Trophoblast cell (in vitro differentiated cells and primary cell): ENCODE data around the gene DNAJC5G.

Experiments used
- DNase-seq, 2 donors: peaks; one replicate each; pipeline ENCODE4 v3.0.0-alpha.2; 2016
- H2AFZ ChIP-seq: 2 replicates; pipeline ENCODE4 v1.6.1; 2013; ENCODE audit warnings: low read length, moderate library complexity, mild to moderate bottlenecking; ENCODE audit not compliant: insufficient read depth, poor library complexity
- H2AK5ac ChIP-seq: 2 replicates; pipeline ENCODE4 v1.6.1; 2013; ENCODE audit warnings: mild to moderate bottlenecking, low read length
- H2BK120ac ChIP-seq: 2 replicates; pipeline ENCODE4 v1.6.1; 2013; ENCODE audit warnings: low read length, mild to moderate bottlenecking, moderate library complexity; ENCODE audit not compliant: insufficient read depth, poor library complexity
- H2BK12ac ChIP-seq: 2 replicates; pipeline ENCODE4 v1.6.1; 2013; ENCODE audit warnings: mild to moderate bottlenecking, low read length, moderate library complexity
- H2BK5ac ChIP-seq: 2 replicates; pipeline ENCODE4 v1.6.1; 2013; ENCODE audit warnings: low read length, low read depth, moderate library complexity, mild to moderate bottlenecking; ENCODE audit not compliant: poor library complexity
- H3K14ac ChIP-seq: 2 replicates; pipeline ENCODE4 v1.6.1; 2013; ENCODE audit warnings: mild to moderate bottlenecking, low read length
- H3K18ac ChIP-seq: 2 replicates; pipeline ENCODE4 v1.6.1; 2013; ENCODE audit warnings: mild to moderate bottlenecking, low read length
- H3K23ac ChIP-seq: 2 replicates; pipeline ENCODE4 v1.6.1; 2013; ENCODE audit warnings: low read length
- H3K27ac ChIP-seq: 2 replicates; pipeline ENCODE4 v1.5.1; 2013; ENCODE audit warnings: low read depth, mild to moderate bottlenecking, inconsistent platforms, low read length, moderate library complexity
- H3K27me3 ChIP-seq: 2 replicates; pipeline ENCODE4 v1.6.1; 2013; ENCODE audit warnings: inconsistent platforms, mild to moderate bottlenecking, low read length, moderate library complexity; ENCODE audit not compliant: insufficient read depth
- H3K36me3 ChIP-seq, 2 experiments: 1 replicate in 1 of 2; 2 replicates in 1 of 2; pipeline ENCODE4 v1.6.1; 2013; ENCODE audit warnings: low read length in 2 of 2, mild to moderate bottlenecking in 2 of 2, moderate library complexity in 1 of 2; ENCODE audit not compliant: insufficient read depth in 2 of 2, control insufficient read depth in 1 of 2
- H3K4ac ChIP-seq: 2 replicates; pipeline ENCODE4 v1.6.1; 2013; ENCODE audit warnings: low read depth, mild to moderate bottlenecking, low read length, moderate library complexity
- H3K4me1 ChIP-seq, 2 experiments: 1 replicate in 1 of 2; 2 replicates in 1 of 2; pipeline ENCODE4 v1.6.1; 2013; ENCODE audit warnings: low read length in 2 of 2, mild to moderate bottlenecking in 2 of 2, moderate library complexity in 1 of 2; ENCODE audit not compliant: insufficient read depth in 2 of 2, control insufficient read depth in 1 of 2
- H3K4me2 ChIP-seq: 2 replicates; pipeline ENCODE4 v1.6.1; 2013; ENCODE audit warnings: inconsistent platforms, mild to moderate bottlenecking, low read length, moderate library complexity
- H3K4me3 ChIP-seq: 2 replicates; pipeline ENCODE4 v1.5.1; 2013; ENCODE audit warnings: mild to moderate bottlenecking, low read depth, low read length, inconsistent platforms
- H3K79me1 ChIP-seq: one replicate; pipeline ENCODE4 v1.6.1; 2013; ENCODE audit warnings: low read length
- H3K79me2 ChIP-seq: 2 replicates; pipeline ENCODE4 v1.6.1; 2013; ENCODE audit warnings: low read length, mild to moderate bottlenecking; ENCODE audit not compliant: control insufficient read depth, insufficient read depth, poor library complexity
- H3K9ac ChIP-seq: 2 replicates; pipeline ENCODE4 v1.6.1; 2013; ENCODE audit warnings: mild to moderate bottlenecking, low read length
- H3K9me3 ChIP-seq: 2 replicates; pipeline ENCODE4 v1.6.1; 2013; ENCODE audit warnings: low read depth, mild to moderate bottlenecking, control low read depth, inconsistent platforms, low read length; ENCODE audit not compliant: insufficient read depth
- H4K12ac ChIP-seq: 2 replicates; pipeline ENCODE4 v1.6.1; 2013; ENCODE audit warnings: low read depth, mild to moderate bottlenecking, low read length, moderate library complexity
- H4K8ac ChIP-seq: 2 replicates; pipeline ENCODE4 v1.6.1; 2013; ENCODE audit warnings: low read depth, mild to moderate bottlenecking, low read length, moderate library complexity
- H4K91ac ChIP-seq: one replicate; pipeline ENCODE4 v1.6.1; 2013; ENCODE audit warnings: low read depth, mild to moderate bottlenecking, low read length, moderate library complexity
- WGBS: extraction: QIAGEN DNeasy Blood & Tissue Kit; methylation state at CpG from one replicate; pipeline ENCODE4 v1.1.7; 2013; ENCODE audit warnings: missing lambda C conversion rate; ENCODE audit not compliant: insufficient read length, insufficient coverage; ENCODE audit errors: extremely low coverage; 5-methylcytosine and 5-hydroxymethylcytosine counted together

The DNAJC5G gene

DNA sequence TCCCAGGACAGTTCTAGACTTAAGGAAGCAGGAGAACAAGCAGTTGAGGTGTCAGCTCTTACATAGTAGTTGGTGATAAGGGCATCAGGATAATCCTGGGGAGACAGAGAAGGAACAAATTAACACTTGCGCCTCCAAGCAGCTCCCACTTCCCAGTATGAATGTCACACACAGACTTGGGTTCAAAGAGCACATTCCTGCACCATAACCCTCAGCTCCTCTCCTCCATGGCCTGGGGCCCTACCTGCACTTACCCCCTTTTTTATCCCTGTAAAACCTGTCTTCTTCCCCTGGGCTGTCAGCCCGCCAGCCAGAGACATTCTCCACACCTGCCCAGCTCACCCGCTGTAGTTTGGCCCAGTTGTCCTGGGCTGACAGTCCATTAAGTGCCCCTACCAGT lies 36.9 kb downstream of the DNAJC5G start:
- no peak overlapping the region for H3K18ac ChIP-seq
- no peak overlapping the region for H4K12ac ChIP-seq
- H3K9ac ChIP-seq, result no peak overlapping the region
- H3K23ac ChIP-seq, result no peak overlapping the region
- no peak for DNase-seq
- H3K4me3 ChIP-seq, result no peak overlapping the region
- no peaks in the 10 kb centered on the region for H3K79me1 ChIP-seq
- H2BK12ac ChIP-seq, result no peak overlapping the region
- no peak overlapping the region for H3K4me2 ChIP-seq
- H3K79me2 ChIP-seq, result no peaks in the 10 kb centered on the region
- no CpG with 5 or more reads among the region's 3 CpGs for WGBS
- no peak overlapping the region for H4K91ac ChIP-seq
- peaks cover 7 to 11% of the 10 kb centered on the region in 2 experiments for H3K36me3 ChIP-seq
- no peak overlapping the region for H2AFZ ChIP-seq
- no peak overlapping the region for H3K27ac ChIP-seq
- H3K4ac ChIP-seq, result no peak overlapping the region
- no peak overlapping the region for H4K8ac ChIP-seq
- H2BK120ac ChIP-seq, result no peak overlapping the region
- H3K9me3 ChIP-seq, result peaks cover 1% of the 10 kb centered on the region
- peaks cover 4 to 10% of the 10 kb centered on the region in 2 experiments for H3K4me1 ChIP-seq
- peaks cover 12% of the 10 kb centered on the region for H3K27me3 ChIP-seq
- no peak overlapping the region for H3K14ac ChIP-seq
- no peak overlapping the region for H2BK5ac ChIP-seq
- H2AK5ac ChIP-seq, result no peak overlapping the region

- H2BK120ac ChIP-seq, result no peak overlapping the region
- H3K4me2 ChIP-seq, result no peak overlapping the region
Observed at GRCh38 chr2:27313882-27314645, 38.8 kb downstream of the DNAJC5G start.

DNA sequence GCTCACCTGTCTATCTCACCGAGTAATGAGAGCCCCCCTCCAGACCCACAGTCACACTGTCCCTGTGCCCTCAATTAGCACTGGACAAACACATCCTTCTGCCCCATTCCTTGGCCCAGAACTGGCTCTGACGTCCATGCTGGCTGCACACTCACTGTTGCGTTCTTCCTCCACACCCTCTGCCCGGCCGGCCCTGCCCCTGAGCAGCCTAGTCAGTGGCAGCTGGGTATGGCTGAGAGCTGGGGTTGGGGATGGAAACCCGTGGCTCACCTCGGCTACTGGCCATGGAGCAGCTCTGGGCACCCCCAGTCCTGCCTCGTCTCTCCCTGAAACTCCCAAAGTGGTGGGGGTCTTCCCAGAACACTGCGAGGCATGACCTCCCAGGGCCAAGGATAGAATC lies 39.5 kb downstream of the DNAJC5G start:
- Histone ChIP-seq H3K4me3 (no peak overlapping the region), H3K14ac (no peak overlapping the region), H3K27me3 (no peaks in the 10 kb centered on the region), H3K79me1 (no peaks in the 10 kb centered on the region), H4K12ac (no peak overlapping the region), H4K91ac (no peak overlapping the region), H3K4me1 (peaks cover 0 to 4% of the 10 kb centered on the region in 2 experiments), H3K4ac (no peak overlapping the region), H2BK12ac (no peak overlapping the region), H2AK5ac (no peak overlapping the region), H3K27ac (no peak overlapping the region), H3K79me2 (no peaks in the 10 kb centered on the region), H3K36me3 (peaks cover 6 to 11% of the 10 kb centered on the region in 2 experiments), H3K23ac (no peak overlapping the region), H3K9ac (no peak overlapping the region), H3K9me3 (peaks cover 1% of the 10 kb centered on the region), H2BK5ac (no peak overlapping the region), H3K4me2 (no peak overlapping the region), H4K8ac (no peak overlapping the region), H2BK120ac (no peak overlapping the region), H3K18ac (no peak overlapping the region), H2AFZ (no peak overlapping the region)
- no CpG with 5 or more reads among the region's 9 CpGs for WGBS
- DNase-seq, result no peak

More at GRCh38 chr2:27313882-27314645, 38.8 kb downstream of the DNAJC5G start:
- H3K79me1 ChIP-seq, result no peaks in the 10 kb centered on the region
- no peak for DNase-seq
- H4K8ac ChIP-seq, result no peak overlapping the region
- no peaks in the 10 kb centered on the region for H3K79me2 ChIP-seq
- H2BK12ac ChIP-seq, result no peak overlapping the region
- H2BK5ac ChIP-seq, result no peak overlapping the region
- H3K14ac ChIP-seq, result no peak overlapping the region
- H4K91ac ChIP-seq, result no peak overlapping the region
- no peak overlapping the region for H3K4me3 ChIP-seq
- H3K18ac ChIP-seq, result no peak overlapping the region
- peaks cover 7 to 13% of the 10 kb centered on the region in 2 experiments for H3K36me3 ChIP-seq
- no peak overlapping the region for H3K4ac ChIP-seq
- no peak overlapping the region for H3K23ac ChIP-seq
- H2AFZ ChIP-seq, result no peak overlapping the region
- no CpG with 5 or more reads among the region's 8 CpGs for WGBS
- H4K12ac ChIP-seq, result no peak overlapping the region
- H3K27me3 ChIP-seq, result no peaks in the 10 kb centered on the region
- peaks cover 0 to 4% of the 10 kb centered on the region in 2 experiments for H3K4me1 ChIP-seq
- H3K27ac ChIP-seq, result no peak overlapping the region
- no peak overlapping the region for H2AK5ac ChIP-seq
- H3K9ac ChIP-seq, result no peak overlapping the region
- peaks cover 1% of the 10 kb centered on the region for H3K9me3 ChIP-seq

DNA sequence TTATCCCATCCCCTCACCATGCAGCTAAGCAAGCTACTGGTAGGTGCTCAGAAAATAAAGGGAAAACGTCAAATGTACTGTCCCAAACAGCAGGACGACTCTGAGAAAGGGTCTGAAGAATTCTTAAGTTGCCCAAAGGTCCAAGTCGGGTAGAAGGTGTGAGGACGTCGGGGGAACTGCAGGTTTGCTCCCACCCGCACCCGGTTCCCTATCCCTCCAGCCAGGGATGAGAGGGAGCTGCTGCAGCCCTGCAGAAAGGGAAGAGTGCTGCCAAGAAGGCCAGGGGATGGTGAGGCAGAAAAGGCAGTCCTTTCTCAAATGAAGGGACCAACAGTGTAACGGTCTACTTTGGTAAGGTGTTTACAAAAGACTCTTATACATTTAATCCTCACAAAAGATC lies 39.9 kb downstream of the DNAJC5G start:
- no peak overlapping the region for H3K18ac ChIP-seq
- no peak overlapping the region for H2BK12ac ChIP-seq
- DNase-seq, result no peak
- H3K36me3 ChIP-seq, result peaks cover 5 to 9% of the 10 kb centered on the region in 2 experiments
- H2AK5ac ChIP-seq, result no peak overlapping the region
- H3K27ac ChIP-seq, result no peak overlapping the region
- no peak overlapping the region for H3K23ac ChIP-seq
- H3K4me2 ChIP-seq, result no peak overlapping the region
- WGBS, result no CpG with 5 or more reads among the region's 8 CpGs
- no peak overlapping the region for H3K4me3 ChIP-seq
- no peak overlapping the region for H2AFZ ChIP-seq
- H3K79me1 ChIP-seq, result no peaks in the 10 kb centered on the region
- no peak overlapping the region for H3K9ac ChIP-seq
- no peaks in the 10 kb centered on the region for H3K27me3 ChIP-seq
- no peak overlapping the region for H4K91ac ChIP-seq
- no peak overlapping the region for H2BK5ac ChIP-seq
- H3K79me2 ChIP-seq, result no peaks in the 10 kb centered on the region
- H3K4me1 ChIP-seq, result peaks cover 0 to 4% of the 10 kb centered on the region in 2 experiments
- peaks cover 1% of the 10 kb centered on the region for H3K9me3 ChIP-seq
- no peak overlapping the region for H4K12ac ChIP-seq
- no peak overlapping the region for H3K4ac ChIP-seq
- H4K8ac ChIP-seq, result no peak overlapping the region
- no peak overlapping the region for H2BK120ac ChIP-seq
- H3K14ac ChIP-seq, result no peak overlapping the region
